ENCODE data around the gene SERPINB7. TPM values are rescaled to one million over a fixed set of nuclear protein-coding genes. Genes with fewer than 3 reads are reported as not detected.

Gene SERPINB7
- polyA plus RNA-seq, 3 donors from 2014 or later, result not detected

DNA sequence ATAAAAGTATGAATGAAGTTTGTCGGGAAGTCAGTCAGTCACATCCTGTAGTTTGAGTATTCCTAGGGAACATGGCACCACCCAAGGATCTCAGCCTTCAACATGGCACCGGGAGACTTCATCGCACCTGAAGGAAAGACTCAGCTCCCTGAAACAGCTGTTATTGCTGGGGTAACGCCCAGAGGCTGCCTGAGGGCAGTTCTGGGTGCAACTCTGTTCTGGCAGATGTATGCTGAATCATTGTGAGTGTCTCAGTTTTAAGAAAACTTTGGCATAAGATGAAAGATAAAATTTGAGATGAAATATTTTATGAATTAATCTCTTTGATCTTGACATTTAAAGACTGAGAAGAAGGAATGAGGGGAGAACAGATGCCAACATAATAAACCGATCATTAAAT lies 62.4 kb downstream of the SERPINB7 start:
- peaks cover under 1 to 21% (median 2%) of the 10 kb centered on the region in 3 donors for H3K27me3 Mint-ChIP-seq (ENCODE audit: low read depth in 3 of 3)
- no peaks in the 10 kb centered on the region for H3K9me3 Mint-ChIP-seq
- no peaks in the 10 kb centered on the region for H3K36me3 Mint-ChIP-seq
- H3K4me1 Mint-ChIP-seq, result no peaks in the 10 kb centered on the region
- H3K27ac Mint-ChIP-seq, result no peak overlapping the region
- no peak for DNase-seq
- no peak overlapping the region for H3K4me3 Mint-ChIP-seq

DNA sequence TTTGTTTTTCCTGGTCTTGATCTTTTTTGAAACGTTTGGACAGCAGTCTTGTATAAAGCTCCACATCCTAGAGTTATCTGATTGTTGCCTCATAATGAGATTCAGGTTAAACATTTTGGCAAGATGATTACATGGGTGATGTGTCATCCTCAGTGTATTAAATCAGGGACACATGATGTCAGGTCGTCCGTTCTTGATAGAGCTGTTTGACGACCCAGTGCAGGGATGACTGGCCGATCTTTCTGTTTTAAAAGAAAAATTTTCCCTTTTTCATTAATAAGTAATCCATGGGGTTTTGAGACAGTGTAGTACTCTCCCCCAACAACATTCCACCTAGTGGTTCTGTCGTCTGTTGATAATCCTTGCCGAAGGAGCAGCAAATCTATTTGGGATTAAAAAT lies 67.8 kb downstream of the SERPINB7 start:
- Mint-ChIP-seq H3K27ac (no peak overlapping the region), H3K4me1 (no peaks in the 10 kb centered on the region), H3K9me3 (no peaks in the 10 kb centered on the region), H3K36me3 (no peaks in the 10 kb centered on the region), H3K27me3 (ENCODE audit: low read depth in 3 of 3) (peaks cover 0 to 17% (median 3%) of the 10 kb centered on the region in 3 donors), H3K4me3 (no peak overlapping the region)
- DNase-seq, result no peak

DNA sequence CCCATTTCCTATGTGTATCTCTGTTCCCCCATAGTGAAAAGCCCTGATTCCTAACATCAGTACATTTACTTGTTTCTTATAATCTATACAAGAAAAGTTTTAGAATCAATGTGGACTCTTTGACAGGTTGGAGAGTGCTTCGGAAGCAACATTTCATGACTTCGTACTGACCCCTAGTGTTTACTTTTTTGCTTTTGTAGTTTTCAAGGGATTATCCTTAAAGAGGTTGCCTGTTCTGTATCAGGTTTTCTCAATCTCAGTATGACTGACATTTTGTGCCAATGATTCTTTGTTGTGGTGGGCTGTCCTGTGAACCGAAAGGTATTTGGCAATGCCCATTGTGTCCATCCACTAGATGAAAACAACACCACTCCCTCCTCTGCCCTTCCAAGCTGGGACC lies 69.0 kb downstream of the SERPINB7 start:
- peak in 2 of 3 donors; percentile 7 to 16 for DNase-seq

DNA sequence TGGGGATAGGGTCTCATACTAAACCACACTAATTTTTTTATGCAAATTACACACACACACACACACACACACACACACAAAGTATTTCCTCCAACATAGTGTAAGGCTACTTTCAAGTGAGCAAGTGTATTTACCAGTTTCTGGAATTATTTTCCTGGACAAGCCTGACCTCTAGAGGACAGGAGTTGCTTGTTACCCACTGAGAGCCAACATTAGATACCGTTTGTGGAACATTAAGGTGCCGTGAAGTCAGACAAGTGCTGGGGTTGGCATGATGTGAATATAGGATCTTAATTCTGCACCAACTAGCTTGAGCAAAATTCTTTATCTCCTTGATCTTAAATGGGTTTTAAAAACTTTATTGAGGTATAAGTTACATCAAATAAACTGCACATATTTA lies 72.9 kb downstream of the SERPINB7 start:
- H3K9me3 Mint-ChIP-seq, result no peaks in the 10 kb centered on the region
- peak in 2 of 3 donors; percentile 9 to 13 for DNase-seq
- no peak overlapping the region for H3K4me3 Mint-ChIP-seq
- H3K4me1 Mint-ChIP-seq, result no peaks in the 10 kb centered on the region
- no peak overlapping the region for H3K27ac Mint-ChIP-seq
- H3K27me3 Mint-ChIP-seq (ENCODE audit: low read depth in 3 of 3), result peaks cover 0 to 10% (median 3%) of the 10 kb centered on the region in 3 donors
- no peaks in the 10 kb centered on the region for H3K36me3 Mint-ChIP-seq

More for the DNA sequence above, 69.0 kb downstream of the SERPINB7 start:
- Mint-ChIP-seq H3K9me3 (no peaks in the 10 kb centered on the region), H3K36me3 (no peaks in the 10 kb centered on the region), H3K4me1 (no peaks in the 10 kb centered on the region), H3K4me3 (no peak overlapping the region), H3K27me3 (ENCODE audit: low read depth in 3 of 3) (peaks cover 0 to 18% (median 3%) of the 10 kb centered on the region in 3 donors), H3K27ac (no peak overlapping the region)

DNA sequence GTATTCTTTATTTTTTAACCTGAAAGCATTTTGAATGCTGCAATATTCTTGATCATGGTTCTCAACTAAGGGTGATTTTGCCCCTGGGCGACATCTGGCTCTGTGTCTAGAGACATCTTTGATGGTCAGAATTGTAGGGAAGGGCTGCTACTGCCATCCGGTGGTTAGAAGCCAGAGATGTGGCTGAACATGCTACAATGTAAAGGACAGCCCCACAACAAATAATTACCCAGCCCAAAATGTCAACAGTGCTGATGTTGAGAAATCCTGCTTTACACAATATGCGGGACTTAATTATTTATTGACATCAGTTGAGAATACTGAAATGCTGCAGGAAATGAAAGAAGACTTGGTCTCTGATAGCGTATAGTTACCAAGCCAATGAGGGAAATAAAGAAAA lies 74.8 kb downstream of the SERPINB7 start:
- no peak overlapping the region for H3K27ac Mint-ChIP-seq
- H3K4me3 Mint-ChIP-seq, result no peak overlapping the region
- no peak for DNase-seq
- H3K4me1 Mint-ChIP-seq, result no peaks in the 10 kb centered on the region
- no peaks in the 10 kb centered on the region for H3K9me3 Mint-ChIP-seq
- H3K36me3 Mint-ChIP-seq, result no peaks in the 10 kb centered on the region
- H3K27me3 Mint-ChIP-seq (ENCODE audit: low read depth in 3 of 3), result peaks cover 0 to 10% (median 0%) of the 10 kb centered on the region in 3 donors

DNA sequence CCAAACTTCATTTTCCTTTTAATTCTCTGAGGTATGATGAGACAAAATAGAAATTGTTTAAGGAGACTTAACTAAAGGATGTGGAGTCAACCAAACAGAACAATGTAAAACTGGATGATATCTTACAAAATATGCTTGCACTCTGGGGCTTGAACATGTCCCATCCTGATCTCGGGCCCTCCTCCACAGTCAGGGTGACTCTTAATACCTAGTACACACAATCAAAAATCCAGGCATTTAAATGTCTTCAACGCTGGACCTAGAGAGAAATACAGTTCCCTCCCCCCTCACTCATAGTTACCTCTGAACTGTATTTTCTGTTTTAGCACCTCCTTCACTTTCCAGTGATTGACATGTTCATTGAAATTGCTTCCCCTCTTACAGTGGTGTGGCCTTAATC lies 75.4 kb downstream of the SERPINB7 start:
- Mint-ChIP-seq H3K27me3 (ENCODE audit: low read depth in 3 of 3) (peaks cover 0 to 10% (median 0%) of the 10 kb centered on the region in 3 donors), H3K4me3 (no peak overlapping the region), H3K9me3 (no peaks in the 10 kb centered on the region), H3K27ac (no peak overlapping the region), H3K4me1 (no peaks in the 10 kb centered on the region), H3K36me3 (no peaks in the 10 kb centered on the region)
- DNase-seq, result no peak

Other genes starting within 250 kb of the SERPINB7 start
- not detected for gene SERPINB12, start 233.0 kb upstream of the SERPINB7 start, polyA plus RNA-seq
- not detected for gene SERPINB13, start 188.1 kb upstream of the SERPINB7 start, polyA plus RNA-seq
- gene SERPINB4, start 131.2 kb upstream of the SERPINB7 start, polyA plus RNA-seq, result not detected
- gene SERPINB3, start 113.5 kb upstream of the SERPINB7 start, polyA plus RNA-seq, result not detected
- not detected for gene SERPINB11, start 72.5 kb upstream of the SERPINB7 start, polyA plus RNA-seq
- not detected for gene SERPINB2, start 112.3 kb downstream of the SERPINB7 start, polyA plus RNA-seq
- not detected for gene SERPINB10, start 132.5 kb downstream of the SERPINB7 start, polyA plus RNA-seq
- gene HMSD, start 173.9 kb downstream of the SERPINB7 start, polyA plus RNA-seq, result not detected
- gene SERPINB8, start 194.7 kb downstream of the SERPINB7 start, polyA plus RNA-seq, result 10 to 100 TPM in 2 of 3 donors, 1 to 10 TPM in 1; 9.0 to 17.7 (median 10.3) TPM